ENCODE results near the gene NRG2. TPM values are rescaled to one million over a fixed set of nuclear protein-coding genes. Genes with fewer than 3 reads are reported as not detected.

NRG2 gene
- total and polyA plus RNA-seq, 2 experiments from 2014 or later = 0.37 to 1.3 TPM

GRCh38 chr5:139856714-139857113 is 186.4 kb downstream of the NRG2 start (continued):
- TF ChIP-seq REST (IDR thresholded peaks at IDR 0.05; ENCODE audit: unreplicated experiment) (no peak), CTCF (conservative IDR thresholded peaks at IDR 0.05; ENCODE audit: low read depth in 2 of 2) (no peak), STAT1 (IDR thresholded peaks at IDR 0.05; ENCODE audit: unreplicated experiment) (no peak), POLR2AphosphoS5 (IDR thresholded peaks at IDR 0.05; ENCODE audit: low read depth) (no peak), NANOG (IDR thresholded peaks at IDR 0.05; ENCODE audit: borderline replicate concordance) (no peak), ETS1 (IDR thresholded peaks at IDR 0.05) (no peak)

- Histone ChIP-seq H3K4me1 (ENCODE audit: insufficient read depth) (no peaks in the 10 kb centered on the region), H3K4me3 (no peak overlapping the region), H3K4me2 (no peak overlapping the region), H3K79me2 (replicated peaks; ENCODE audit: insufficient read depth) (no peaks in the 10 kb centered on the region), H3K9me2 (ENCODE audit: insufficient read depth) (no peaks in the 10 kb centered on the region), H2AFZ (no peak overlapping the region), H4K20me1 (replicated peaks; ENCODE audit: insufficient read depth) (no peaks in the 10 kb centered on the region), H3K27me3 (ENCODE audit: insufficient read depth) (no peaks in the 10 kb centered on the region), H3F3A (replicated peaks; ENCODE audit: low read depth) (no peaks in the 10 kb centered on the region), H3K27ac (ENCODE audit: low read depth) (no peak overlapping the region), H3K36me3 (ENCODE audit: insufficient read depth) (no peaks in the 10 kb centered on the region)
- ATAC-seq (no peak), DNase-seq (ENCODE audit: low spot score) (no peak)
- Mint-ChIP-seq H3K4me3 (no peak overlapping the region), H3K36me3 (ENCODE audit: low read depth) (no peaks in the 10 kb centered on the region), H3K9me3 (no peaks in the 10 kb centered on the region), H3K4me1 (no peaks in the 10 kb centered on the region), H3K27ac (no peak overlapping the region), H3K27me3 (ENCODE audit: insufficient read depth, low read depth, poor library complexity) (peaks cover 15% of the 10 kb centered on the region)
- no peak for TF ChIP-seq EZH2phosphoT487 (IDR thresholded peaks at IDR 0.05; ENCODE audit: unreplicated experiment)
- TF ChIP-seq CTCF (conservative IDR thresholded peaks at IDR 0.05; ENCODE audit: low read depth in 2 of 2) = no peak
- no peak for TF ChIP-seq POLR2AphosphoS5 (IDR thresholded peaks at IDR 0.05; ENCODE audit: low read depth)
- TF ChIP-seq EZH2 (IDR thresholded peaks at IDR 0.05; ENCODE audit: low read depth, unreplicated experiment) = no peak
- no peak for TF ChIP-seq REST (IDR thresholded peaks at IDR 0.05; ENCODE audit: unreplicated experiment)
Measured at GRCh38 chr5:139855946-139856540, 187.1 kb downstream of the NRG2 start.

Data from GM23338 (cell line).